Measurements from ENCODE around the gene GRHPR.

DNA sequence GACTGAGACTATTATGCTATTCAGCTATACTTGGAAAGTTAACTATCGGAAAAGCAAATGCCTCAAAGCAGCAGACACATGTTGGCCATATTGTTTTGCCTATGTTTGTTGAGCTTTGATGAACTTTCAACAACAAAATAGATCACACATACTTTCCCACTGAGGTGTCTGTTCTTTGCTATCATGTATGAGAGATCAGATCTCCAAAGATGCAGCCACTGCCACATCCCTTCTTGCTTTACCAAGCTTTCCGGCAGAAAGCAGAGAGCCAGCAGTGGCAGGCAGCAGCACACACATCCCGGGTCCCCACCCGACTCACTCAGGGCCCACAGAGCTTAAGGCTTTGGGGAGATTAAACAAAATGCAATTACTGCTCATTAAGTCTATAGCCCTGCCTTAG is 23.9 kb downstream of the GRHPR start:
- TF ChIP-seq, protein P1, sequence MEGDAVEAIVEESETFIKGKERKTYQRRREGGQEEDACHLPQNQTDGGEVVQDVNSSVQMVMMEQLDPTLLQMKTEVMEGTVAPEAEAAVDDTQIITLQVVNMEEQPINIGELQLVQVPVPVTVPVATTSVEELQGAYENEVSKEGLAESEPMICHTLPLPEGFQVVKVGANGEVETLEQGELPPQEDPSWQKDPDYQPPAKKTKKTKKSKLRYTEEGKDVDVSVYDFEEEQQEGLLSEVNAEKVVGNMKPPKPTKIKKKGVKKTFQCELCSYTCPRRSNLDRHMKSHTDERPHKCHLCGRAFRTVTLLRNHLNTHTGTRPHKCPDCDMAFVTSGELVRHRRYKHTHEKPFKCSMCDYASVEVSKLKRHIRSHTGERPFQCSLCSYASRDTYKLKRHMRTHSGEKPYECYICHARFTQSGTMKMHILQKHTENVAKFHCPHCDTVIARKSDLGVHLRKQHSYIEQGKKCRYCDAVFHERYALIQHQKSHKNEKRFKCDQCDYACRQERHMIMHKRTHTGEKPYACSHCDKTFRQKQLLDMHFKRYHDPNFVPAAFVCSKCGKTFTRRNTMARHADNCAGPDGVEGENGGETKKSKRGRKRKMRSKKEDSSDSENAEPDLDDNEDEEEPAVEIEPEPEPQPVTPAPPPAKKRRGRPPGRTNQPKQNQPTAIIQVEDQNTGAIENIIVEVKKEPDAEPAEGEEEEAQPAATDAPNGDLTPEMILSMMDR (IDR thresholded peaks at IDR 0.05), result no peak
- TF ChIP-seq POLR2A (IDR thresholded peaks at IDR 0.05), result no peak

All from esophagus squamous epithelium (tissue), 4 donors.